HG03159 (cell line): ENCODE results near the gene SATB1.
"Not testable (repeated sequence)": the region's sequence is repeated elsewhere in the genome, so short reads cannot be mapped to it uniquely, and the experiment has no call there.

ENCODE experiments used
- ATAC-seq: cut with Tn5 transposase; IDR thresholded peaks from one replicate; pipeline ENCODE4 v1.9.1; 2021; ENCODE audit warnings: mild to moderate bottlenecking, moderate library complexity; ENCODE audit not compliant: unreplicated experiment

SATB1 gene

GRCh38 chr3:18355832-18356231, 69.3 kb downstream of the SATB1 start:
- ATAC-seq: no peak

- ATAC-seq: no peak
Observed at GRCh38 chr3:18354701-18355100, 70.4 kb downstream of the SATB1 start.

- no peak for ATAC-seq
Observed at GRCh38 chr3:18351823-18352744, 73.1 kb downstream of the SATB1 start.

- no peak for ATAC-seq
Observed at GRCh38 chr3:18351069-18351628, 74.0 kb downstream of the SATB1 start.

GRCh38 chr3:18349197-18349798, 75.8 kb downstream of the SATB1 start:
- no peak for ATAC-seq

- ATAC-seq: no peak
Observed at GRCh38 chr3:18346097-18346496, 79.0 kb downstream of the SATB1 start.

GRCh38 chr3:18345015-18345367, 80.1 kb downstream of the SATB1 start:
- ATAC-seq: no peak

GRCh38 chr3:18344306-18345014, 80.7 kb downstream of the SATB1 start:
- no peak for ATAC-seq

- no peak for ATAC-seq
Observed at GRCh38 chr3:18343809-18344208, 81.3 kb downstream of the SATB1 start.

- ATAC-seq: no peak
Observed at GRCh38 chr3:18338827-18339514, 86.2 kb downstream of the SATB1 start.

GRCh38 chr3:18337231-18337630, 87.9 kb downstream of the SATB1 start:
- no peak for ATAC-seq

GRCh38 chr3:18334837-18335601, 90.1 kb downstream of the SATB1 start:
- no peak for ATAC-seq

GRCh38 chr3:18330772-18331441, 94.2 kb downstream of the SATB1 start:
- not testable (repeated sequence) for ATAC-seq

GRCh38 chr3:18308096-18308650, 117.0 kb downstream of the SATB1 start:
- no peak for ATAC-seq

GRCh38 chr3:18307529-18307928, 117.6 kb downstream of the SATB1 start:
- no peak for ATAC-seq

GRCh38 chr3:18302517-18302916, 122.6 kb downstream of the SATB1 start:
- no peak for ATAC-seq

GRCh38 chr3:18301781-18302180, 123.4 kb downstream of the SATB1 start:
- ATAC-seq: no peak

- no peak for ATAC-seq
Observed at GRCh38 chr3:18300916-18301315, 124.2 kb downstream of the SATB1 start.

GRCh38 chr3:18297126-18297525, 128.0 kb downstream of the SATB1 start:
- ATAC-seq: no peak
